K562 (cell line): Measurements from ENCODE around the gene ZBTB22. TPM values are rescaled to one million over a fixed set of nuclear protein-coding genes. Genes with fewer than 3 reads are reported as not detected.

Experiments used
- CAMTA2 ChIP-seq: fragments of 250-450 bp; sonication (Bioruptor Pico); conservative IDR thresholded peaks from 2 replicates; pipeline ENCODE4 v1.5.1; 2022
- ERF ChIP-seq: fragments of 450-650 bp; formaldehyde crosslinking; IDR thresholded peaks from 2 replicates; pipeline ENCODE4 v1.4.0; 2020; ENCODE audit warnings: mild to moderate bottlenecking, mixed read lengths
- JUN ChIP-seq, 2 experiments: sonication (generic) in 1 of 2; formaldehyde crosslinking in 1 of 2; IDR thresholded peaks; 2 replicates each; pipeline versions ENCODE4 v1.6.1 to v1.8.0; 2012 to 2022; ENCODE audit warnings: borderline replicate concordance in 2 of 2, mild to moderate bottlenecking in 2 of 2, improper control_type of control experiment in 1 of 2, low read depth in 1 of 2, low read length in 1 of 2, missing genetic modification reagents in 1 of 2
- KLF13 ChIP-seq: fragments of 450-650 bp; IDR thresholded peaks from 2 replicates; pipeline ENCODE4 v1.6.1; 2016; ENCODE audit warnings: missing genetic modification characterization, low read depth, mild to moderate bottlenecking, missing compliant biosample characterization, moderate library complexity, borderline replicate concordance
- MAFK ChIP-seq: IDR thresholded peaks from 2 replicates; pipeline ENCODE4 v1.6.1; 2011; ENCODE audit warnings: low read length, improper control_type of control experiment
- MAZ ChIP-seq, 2 experiments: fragments of 450-650 bp in 1 of 2; sonication (generic) in 1 of 2; formaldehyde crosslinking; IDR thresholded peaks in 1 of 2; conservative IDR thresholded peaks in 1 of 2; 2 replicates each; pipeline versions ENCODE4 v1.4.0 to v1.5.0; 2020; ENCODE audit warnings: mild to moderate bottlenecking in 1 of 2, missing genetic modification reagents in 1 of 2
- NFATC3 ChIP-seq: fragments of 450-650 bp; IDR thresholded peaks from 2 replicates; pipeline ENCODE4 v1.6.1; 2017; ENCODE audit warnings: mild to moderate bottlenecking
- polyA plus RNA-seq, 8 experiments: library from polyadenylated mRNA; depleted of rRNA in 4 of 8; stranded (reverse) in 5 of 8; unstranded in 3 of 8; fragments of >200 nt; fragmentation: Nextera tagmentation in 2 of 8; fragmentation: Illumina TruSeq in 1 of 8; extraction: Ambion mirVana in 2 of 8; extraction: Trizol in 1 of 8; gene quantifications; 2 replicates each; pipeline versions ENCODE4 v1.2.1 to v1.2.3, GENCODE V29; 2011 to 2014; ENCODE audit warnings: inconsistent platforms in 1 of 8, missing spikeins in 1 of 8
- total RNA-seq, 7 experiments: library from RNA; depleted of rRNA in 6 of 7; stranded (reverse); fragments of >200 nt in 6 of 7; fragmentation: Illumina TruSeq in 2 of 7; extraction: Trizol in 2 of 7; gene quantifications; 2 replicates each; pipeline versions ENCODE4 v1.2.1 to v1.2.3, GENCODE V29; 2011 to 2021; ENCODE audit warnings: low replicate concordance in 1 of 7
- TF ChIP-seq, protein P1 (sequence below), 2 experiments: fragments of 450-650 bp; IDR thresholded peaks; 2 replicates each; pipeline ENCODE4 v1.6.1; 2016; ENCODE audit warnings: mild to moderate bottlenecking in 2 of 2, borderline replicate concordance in 1 of 2, low read depth in 1 of 2, moderate library complexity in 1 of 2
- TF ChIP-seq, protein P2 (sequence below): fragments of 450-650 bp; IDR thresholded peaks from 2 replicates; pipeline ENCODE4 v1.6.1; 2016; ENCODE audit warnings: missing biosample characterization, missing genetic modification characterization
- TF ChIP-seq, protein P3 (sequence below), 2 experiments: fragments of 150-350 bp in 1 of 2; IDR thresholded peaks; 2 replicates each; pipeline ENCODE4 v1.6.1; 2012 to 2016; ENCODE audit warnings: low read depth in 2 of 2, low read length in 2 of 2, mild to moderate bottlenecking in 1 of 2, moderate library complexity in 1 of 2

The ZBTB22 gene
- total and polyA plus RNA-seq, 9 of the 15 experiments (the other 6 are each of a cell fraction or from before 2014, with no cell fraction given) = 0.21 to 11.9 (median 7.1) TPM

DNA sequence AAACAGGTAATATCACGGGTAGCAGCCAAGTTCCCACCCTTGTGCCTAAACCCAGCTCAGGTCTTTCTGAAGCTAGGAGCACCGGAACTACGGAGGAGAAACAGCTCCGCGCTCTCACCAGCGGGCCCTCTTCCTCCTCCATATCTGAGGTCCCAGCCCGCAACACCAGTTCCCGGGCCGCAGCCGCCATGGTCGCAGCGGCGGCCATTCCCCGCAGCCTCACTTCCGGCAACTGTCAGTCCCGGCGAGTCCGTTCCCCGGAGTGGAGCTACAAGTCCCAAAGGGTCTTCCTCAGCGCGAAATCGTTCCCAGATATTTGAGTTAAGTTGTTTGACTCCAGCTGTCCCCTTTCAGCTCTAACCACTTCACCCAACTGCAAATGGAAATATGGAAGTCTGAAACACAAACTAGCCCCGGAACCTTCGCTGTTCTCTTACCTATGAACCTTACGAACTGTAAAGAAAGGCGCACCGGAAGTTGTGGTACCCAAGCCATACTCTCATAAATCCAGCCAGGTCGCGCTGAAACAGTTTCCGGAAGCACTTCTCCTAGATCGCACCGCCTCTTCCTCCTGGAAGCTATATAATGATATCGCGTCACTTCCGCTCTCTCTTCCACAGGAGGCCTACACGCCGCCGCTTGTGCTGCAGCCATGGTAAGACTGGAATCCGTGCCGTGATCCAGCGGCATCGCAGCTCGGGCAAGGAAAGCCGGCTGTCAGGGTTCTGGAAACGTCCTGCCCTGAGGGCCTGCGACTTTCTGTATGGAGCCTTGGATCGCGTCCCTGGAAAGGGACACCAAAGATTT is 45.9 kb downstream of the ZBTB22 start, which contains the start of the genes RPS18 and VPS52 (continued):
- TF ChIP-seq, protein P1, sequence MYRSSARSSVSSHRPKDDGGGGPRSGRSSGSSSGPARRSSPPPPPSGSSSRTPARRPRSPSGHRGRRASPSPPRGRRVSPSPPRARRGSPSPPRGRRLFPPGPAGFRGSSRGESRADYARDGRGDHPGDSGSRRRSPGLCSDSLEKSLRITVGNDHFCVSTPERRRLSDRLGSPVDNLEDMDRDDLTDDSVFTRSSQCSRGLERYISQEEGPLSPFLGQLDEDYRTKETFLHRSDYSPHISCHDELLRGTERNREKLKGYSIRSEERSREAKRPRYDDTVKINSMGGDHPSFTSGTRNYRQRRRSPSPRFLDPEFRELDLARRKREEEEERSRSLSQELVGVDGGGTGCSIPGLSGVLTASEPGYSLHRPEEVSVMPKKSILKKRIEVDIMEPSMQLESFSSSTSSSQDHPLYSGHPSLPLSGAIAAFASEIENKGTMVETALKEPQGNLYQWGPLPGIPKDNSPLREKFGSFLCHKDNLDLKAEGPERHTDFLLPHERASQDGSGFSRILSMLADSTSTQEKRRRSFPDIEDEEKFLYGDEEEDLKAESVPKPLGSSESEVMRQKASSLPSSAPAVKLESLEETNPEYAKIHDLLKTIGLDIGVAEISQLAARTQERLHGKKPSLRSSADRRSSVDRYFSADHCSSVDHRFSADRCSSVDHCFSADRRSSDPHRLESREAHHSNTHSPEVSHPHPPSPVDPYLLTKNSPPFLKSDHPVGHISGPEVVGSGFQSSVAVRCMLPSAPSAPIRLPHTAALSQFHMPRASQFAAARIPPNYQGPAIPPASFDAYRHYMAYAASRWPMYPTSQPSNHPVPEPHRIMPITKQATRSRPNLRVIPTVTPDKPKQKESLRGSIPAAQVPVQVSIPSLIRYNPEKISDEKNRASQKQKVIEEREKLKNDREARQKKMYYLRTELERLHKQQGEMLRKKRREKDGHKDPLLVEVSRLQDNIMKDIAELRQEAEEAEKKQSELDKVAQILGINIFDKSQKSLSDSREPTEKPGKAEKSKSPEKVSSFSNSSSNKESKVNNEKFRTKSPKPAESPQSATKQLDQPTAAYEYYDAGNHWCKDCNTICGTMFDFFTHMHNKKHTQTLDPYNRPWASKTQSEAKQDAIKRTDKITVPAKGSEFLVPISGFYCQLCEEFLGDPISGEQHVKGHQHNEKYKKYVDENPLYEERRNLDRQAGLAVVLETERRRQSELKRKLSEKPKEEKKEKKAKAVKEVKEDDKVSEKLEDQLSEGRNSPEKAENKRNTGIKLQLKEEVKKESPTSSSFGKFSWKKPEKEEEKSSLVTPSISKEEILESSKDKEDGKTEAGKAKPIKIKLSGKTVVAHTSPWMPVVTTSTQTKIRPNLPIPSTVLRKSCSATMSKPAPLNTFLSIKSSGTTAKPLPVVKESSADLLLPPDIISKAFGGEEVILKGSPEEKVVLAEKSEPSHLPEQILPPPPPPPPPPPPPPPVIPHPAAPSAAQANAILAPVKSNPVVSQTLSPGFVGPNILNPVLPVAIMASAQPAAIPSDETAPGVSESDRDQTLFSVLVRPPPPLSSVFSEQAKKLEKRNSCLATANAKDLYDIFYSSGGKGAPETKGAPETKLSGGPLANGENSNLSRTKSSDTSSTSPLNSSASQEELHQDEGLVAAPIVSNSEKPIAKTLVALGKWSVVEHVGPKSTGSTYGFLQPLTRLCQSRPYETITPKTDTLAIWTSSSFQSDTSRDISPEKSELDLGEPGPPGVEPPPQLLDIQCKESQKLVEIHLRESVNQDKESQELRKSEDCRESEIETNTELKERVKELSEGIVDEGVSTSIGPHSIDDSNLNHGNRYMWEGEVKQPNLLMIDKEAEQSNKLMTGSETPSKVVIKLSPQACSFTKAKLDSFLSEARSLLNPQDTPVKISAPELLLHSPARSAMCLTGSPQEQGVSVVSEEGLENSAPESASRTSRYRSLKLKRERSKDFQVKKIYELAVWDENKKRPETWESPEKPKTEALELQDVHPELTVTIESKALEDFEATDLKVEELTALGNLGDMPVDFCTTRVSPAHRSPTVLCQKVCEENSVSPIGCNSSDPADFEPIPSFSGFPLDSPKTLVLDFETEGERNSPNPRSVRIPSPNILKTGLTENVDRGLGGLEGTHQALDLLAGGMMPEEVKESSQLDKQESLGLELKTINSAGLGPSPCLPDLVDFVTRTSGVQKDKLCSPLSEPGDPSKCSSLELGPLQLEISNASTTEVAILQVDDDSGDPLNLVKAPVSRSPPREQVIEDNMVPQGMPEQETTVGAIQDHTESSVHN (IDR thresholded peaks at IDR 0.05; ENCODE audit: borderline replicate concordance in 1 of 2, low read depth in 1 of 2) = peak in 1 of 2 experiments; percentile 96; a peak in 2 of 4 replicates
- TF ChIP-seq, protein P2, sequence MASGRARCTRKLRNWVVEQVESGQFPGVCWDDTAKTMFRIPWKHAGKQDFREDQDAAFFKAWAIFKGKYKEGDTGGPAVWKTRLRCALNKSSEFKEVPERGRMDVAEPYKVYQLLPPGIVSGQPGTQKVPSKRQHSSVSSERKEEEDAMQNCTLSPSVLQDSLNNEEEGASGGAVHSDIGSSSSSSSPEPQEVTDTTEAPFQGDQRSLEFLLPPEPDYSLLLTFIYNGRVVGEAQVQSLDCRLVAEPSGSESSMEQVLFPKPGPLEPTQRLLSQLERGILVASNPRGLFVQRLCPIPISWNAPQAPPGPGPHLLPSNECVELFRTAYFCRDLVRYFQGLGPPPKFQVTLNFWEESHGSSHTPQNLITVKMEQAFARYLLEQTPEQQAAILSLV (tag) = no peak
- TF ChIP-seq JUN (IDR thresholded peaks at IDR 0.05; ENCODE audit: borderline replicate concordance, low read depth, low read length) (peak; percentile 74; the same call in 1 of the 2 replicates), JUN (CRISPR knock-in tag; IDR thresholded peaks at IDR 0.05; ENCODE audit: borderline replicate concordance) (0 out of 2 replicates have a peak, but pooled peaks have one; percentile 26), NFATC3 (0 out of 2 replicates have a peak, but pooled peaks have one; percentile 72), ERF (CRISPR knock-in tag) (peak; percentile 94), CAMTA2 (CRISPR knock-in tag) (0 out of 2 replicates have a peak, but pooled peaks have one; percentile 76), MAZ (CRISPR knock-in tag; conservative IDR thresholded peaks at IDR 0.05 in 1 of 2, IDR thresholded peaks at IDR 0.05 in 1 of 2) (peak; percentile 61 to 71), MAFK (peak; percentile 39), KLF13 (peak; percentile 59; the same call in 1 of the 2 replicates)
- TF ChIP-seq, protein P3, sequence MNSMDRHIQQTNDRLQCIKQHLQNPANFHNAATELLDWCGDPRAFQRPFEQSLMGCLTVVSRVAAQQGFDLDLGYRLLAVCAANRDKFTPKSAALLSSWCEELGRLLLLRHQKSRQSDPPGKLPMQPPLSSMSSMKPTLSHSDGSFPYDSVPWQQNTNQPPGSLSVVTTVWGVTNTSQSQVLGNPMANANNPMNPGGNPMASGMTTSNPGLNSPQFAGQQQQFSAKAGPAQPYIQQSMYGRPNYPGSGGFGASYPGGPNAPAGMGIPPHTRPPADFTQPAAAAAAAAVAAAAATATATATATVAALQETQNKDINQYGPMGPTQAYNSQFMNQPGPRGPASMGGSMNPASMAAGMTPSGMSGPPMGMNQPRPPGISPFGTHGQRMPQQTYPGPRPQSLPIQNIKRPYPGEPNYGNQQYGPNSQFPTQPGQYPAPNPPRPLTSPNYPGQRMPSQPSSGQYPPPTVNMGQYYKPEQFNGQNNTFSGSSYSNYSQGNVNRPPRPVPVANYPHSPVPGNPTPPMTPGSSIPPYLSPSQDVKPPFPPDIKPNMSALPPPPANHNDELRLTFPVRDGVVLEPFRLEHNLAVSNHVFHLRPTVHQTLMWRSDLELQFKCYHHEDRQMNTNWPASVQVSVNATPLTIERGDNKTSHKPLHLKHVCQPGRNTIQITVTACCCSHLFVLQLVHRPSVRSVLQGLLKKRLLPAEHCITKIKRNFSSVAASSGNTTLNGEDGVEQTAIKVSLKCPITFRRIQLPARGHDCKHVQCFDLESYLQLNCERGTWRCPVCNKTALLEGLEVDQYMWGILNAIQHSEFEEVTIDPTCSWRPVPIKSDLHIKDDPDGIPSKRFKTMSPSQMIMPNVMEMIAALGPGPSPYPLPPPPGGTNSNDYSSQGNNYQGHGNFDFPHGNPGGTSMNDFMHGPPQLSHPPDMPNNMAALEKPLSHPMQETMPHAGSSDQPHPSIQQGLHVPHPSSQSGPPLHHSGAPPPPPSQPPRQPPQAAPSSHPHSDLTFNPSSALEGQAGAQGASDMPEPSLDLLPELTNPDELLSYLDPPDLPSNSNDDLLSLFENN (IDR thresholded peaks at IDR 0.05; ENCODE audit: low read depth in 2 of 2, low read length in 2 of 2) = peak in 1 of 2 experiments; percentile 83; a peak in 1 of 4 replicates
